ENCODE results near the gene ARCN1.

The ARCN1 gene

DNA sequence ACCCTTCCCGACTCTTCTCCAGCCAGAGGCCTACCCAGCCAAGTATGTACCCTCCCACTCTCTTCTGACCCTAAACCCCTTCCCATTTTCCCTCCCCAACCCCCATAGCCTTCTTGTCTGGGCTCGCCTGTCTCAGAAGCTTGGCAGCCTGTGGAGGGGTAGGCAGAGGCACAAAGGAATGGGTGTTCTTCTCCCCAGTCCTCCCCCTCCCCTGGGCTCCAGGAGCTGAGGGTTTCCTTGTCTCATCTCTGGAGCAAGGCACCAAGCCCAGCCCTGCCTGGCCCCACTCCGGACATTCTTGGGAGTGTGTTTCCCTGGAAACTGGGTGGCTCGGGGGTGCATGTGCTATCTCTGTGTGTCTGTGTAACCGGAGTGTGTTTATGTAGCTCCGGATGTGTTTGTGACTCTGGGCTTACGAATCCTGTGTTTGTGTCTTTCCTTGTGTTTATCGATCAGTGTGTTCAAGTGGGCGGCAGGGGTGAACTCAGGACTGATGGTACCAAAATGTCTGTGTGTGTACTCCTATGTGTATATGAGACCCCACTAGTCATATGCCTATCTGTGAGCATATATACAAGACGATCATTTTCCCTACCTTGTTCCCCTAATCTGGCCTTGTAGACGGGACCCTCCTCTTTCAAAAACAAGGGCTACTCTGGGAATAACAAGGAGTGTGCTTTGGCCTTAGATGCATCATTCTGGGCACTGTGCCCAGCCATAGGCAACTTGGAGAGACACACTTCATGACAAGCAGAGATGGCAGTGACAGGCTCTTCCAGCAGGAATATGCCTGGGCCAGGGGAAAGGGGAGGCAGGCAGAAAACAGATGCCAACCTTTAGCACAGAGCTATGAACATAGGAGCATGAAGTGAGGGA, 46.1 kb downstream of the ARCN1 start:
- intact Hi-C loops (cut with DNase I) = no loop called here
- DNase-seq = peak; percentile 67 to 95 (median 76)

DNA sequence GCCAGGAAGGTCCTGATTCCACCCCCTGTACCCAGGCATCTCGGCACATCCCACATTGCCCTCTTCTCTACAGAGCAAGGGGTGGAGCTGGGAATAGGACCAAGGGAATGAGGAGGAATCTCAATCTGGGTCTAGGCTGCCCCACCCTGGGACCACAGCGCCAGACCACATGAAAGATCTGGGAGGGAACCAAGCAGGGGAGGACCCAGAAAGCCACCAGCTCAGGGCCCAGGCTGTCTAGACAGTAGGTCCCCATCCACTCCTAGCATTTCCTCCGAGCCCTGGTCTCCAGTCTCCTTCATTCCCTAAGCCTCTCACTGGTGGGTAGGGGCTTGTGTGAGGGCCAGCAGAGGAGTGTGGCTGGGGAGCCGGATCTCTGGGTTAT, 46.8 kb downstream of the ARCN1 start:
- peak in 2 of 10 donors; percentile 62 to 67 for DNase-seq
- intact Hi-C loops (cut with DNase I) = no loop called here

DNA sequence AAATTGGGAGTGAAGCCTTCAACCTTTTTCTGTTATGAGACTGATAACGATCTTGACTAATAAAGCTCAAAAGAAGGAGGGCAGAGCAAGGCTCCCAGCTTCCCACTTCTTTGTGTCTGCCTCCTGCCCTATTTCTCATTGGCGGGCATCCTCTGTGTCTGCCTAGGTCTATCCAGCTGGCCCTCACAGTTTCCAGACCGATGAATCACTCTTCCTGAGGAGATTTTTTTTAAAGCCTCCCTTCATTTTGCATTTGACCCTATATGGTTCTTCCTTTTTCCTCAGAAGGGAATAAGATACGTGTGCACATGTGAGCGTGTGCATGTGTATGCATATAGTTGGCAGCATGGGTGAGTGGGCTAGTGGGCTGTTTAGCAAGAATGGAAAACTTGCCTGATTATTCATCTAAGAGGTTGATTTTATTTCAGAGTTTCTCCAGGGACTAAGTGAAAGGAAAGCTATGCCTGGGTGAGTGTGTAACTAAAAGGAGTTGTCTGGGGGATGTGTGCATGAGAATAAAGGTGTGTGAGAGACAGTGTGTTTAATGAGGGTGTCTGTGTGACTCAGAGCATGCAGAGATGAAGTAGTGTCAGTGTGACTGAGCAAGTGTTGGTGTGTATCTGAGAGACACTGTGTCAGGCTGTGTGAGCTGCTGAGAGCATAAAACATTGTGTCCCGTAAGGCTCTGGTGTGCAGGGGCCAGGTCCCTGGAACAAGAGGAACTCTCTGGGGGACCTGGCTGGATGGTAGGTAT, 47.4 kb downstream of the ARCN1 start:
- DNase-seq = peak in 3 of 10 donors; percentile 64 to 89 (median 87)
- intact Hi-C loops (cut with DNase I) = no loop called here

DNA sequence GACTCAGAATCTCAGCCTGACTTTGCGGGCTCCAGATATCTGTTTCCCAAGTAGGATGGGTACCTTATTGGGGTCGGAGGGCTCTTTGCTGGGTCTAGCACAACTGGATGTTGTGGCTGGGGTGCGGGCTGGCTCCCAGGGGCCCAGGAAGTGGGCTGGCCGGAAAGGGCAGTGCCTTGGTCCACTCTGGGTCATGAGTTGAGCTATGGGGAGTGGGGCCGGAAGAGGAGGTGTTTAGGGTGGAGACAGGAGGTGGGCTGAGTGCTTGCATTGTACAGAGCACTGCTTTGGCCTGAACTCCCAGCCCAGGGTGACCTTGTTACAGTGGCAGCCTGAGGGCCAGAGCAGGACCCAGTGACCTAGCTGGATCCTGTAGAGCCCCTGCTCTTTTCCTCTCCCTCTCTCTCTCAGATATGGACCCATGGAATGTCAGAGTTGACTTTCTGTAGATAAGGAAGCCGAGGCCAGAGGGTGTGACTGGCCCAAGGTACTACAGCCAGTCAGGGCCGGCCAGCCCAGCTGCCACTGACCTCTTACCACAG, 48.4 kb downstream of the ARCN1 start:
- intact Hi-C loops (cut with DNase I) = no loop called here
- no peak for DNase-seq

DNA sequence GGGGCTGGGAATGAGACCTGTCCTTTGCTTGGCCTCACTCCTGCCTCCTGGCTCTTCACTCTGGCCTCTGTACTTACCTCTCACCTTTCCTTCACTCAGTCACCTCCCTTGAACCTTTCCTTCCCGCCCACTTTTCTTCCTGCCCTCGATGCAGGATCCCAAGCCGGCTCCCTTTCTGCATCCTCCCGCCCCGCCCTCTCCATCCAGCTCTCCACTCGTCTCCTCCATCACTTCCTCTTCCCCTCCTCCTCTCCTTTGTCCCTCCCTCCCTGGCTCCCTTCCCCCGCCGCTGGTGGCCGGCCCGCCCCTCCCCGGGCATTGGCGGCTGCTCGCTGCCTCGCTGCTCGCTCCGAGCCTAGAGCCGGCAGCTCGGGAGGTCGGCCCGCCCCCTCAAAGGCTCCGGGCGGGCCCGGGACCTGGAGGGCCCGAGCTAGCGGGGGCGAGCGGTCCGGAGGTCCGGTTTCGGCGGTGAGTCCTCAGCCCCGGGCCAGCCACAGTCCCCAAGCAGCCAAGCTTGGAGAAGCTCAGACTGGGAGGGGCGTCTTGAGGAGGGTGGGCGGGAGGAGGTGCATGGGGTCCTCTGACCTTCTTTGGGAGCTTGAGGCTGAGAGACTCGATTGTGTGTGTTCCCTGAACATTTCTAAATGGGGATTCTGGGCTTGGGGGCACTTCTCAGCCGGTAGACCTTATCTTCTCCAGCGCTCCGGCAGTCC, 49.0 kb downstream of the ARCN1 start:
- intact Hi-C loops (cut with DNase I) = no loop called here
- peak; percentile 82 to 97 (median 88) for DNase-seq

DNA sequence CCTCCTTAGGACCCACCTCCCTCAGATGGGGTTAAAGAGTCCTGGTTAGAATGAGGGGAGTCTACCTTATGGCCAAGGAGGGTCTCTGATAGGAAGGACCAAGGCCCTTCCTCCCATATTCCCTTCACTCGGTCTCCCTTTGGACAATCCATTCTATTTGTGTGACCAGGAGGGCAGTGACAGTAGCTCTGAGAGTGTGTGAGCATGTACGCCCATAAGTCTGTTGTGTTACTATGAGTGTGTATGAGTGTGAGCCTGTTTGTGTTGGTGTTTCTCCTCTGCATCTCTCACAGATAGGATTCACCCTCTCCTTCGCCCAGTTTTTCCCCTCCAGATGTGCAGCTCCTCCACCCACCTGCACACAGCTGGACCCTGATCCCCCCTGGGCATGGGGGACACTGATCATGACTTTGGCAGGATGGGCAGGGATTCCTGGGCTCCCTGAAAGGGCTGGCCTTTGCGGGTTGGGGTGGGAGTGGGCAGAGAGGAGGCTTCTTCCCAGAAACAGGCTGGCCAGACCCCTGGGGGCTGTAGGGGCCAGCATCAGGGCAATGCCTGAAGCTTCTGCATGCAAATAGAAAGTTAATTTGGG, 49.7 kb downstream of the ARCN1 start:
- no peak for DNase-seq
- intact Hi-C loops (cut with DNase I) = no loop called here

DNA sequence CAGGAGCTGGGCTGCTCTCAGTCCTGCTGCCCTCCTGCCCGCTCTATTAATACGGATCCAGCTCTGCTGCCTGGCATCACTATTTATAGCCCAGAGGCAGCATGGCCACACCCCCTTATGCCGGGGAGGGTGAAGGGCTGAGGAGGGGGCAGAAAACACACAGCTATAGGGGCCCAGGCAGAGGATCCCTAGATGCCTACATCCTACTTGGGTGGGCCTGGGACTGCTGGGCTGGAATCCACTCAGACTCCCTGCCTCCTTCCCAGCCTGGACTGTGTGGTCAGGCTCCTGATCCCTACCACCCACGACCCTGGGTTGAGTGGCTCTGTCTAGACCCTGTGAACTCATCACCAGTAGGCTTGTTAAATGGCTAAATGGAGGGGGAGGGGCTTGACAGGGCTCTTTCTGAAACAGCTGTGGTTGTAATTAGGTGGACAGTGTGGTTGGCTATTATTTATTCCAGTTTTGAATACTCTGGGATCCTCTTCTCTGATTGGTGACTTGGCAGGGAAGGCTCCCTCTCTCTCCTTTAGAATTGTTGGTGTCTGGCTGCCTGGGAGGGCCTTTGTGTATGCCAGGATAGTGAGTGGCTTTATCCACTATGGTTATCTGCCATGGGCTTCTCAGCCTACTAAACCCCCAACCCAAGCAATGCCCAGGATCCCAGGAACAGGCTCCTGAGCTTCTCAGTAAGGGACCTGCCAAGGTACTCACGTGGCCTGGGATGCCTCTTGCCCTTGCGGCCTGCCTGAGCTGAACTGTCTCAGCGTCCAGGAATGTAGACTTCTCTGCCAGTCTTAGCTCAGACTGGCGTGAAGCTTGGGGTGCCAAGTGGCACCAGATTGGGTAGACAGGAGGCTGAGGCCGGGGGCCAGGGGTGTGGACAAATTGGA, 50.4 kb downstream of the ARCN1 start:
- DNase-seq = peak in 6 of 10 donors; percentile 39 to 92 (median 50)
- intact Hi-C loops (cut with DNase I) = no loop called here

DNA sequence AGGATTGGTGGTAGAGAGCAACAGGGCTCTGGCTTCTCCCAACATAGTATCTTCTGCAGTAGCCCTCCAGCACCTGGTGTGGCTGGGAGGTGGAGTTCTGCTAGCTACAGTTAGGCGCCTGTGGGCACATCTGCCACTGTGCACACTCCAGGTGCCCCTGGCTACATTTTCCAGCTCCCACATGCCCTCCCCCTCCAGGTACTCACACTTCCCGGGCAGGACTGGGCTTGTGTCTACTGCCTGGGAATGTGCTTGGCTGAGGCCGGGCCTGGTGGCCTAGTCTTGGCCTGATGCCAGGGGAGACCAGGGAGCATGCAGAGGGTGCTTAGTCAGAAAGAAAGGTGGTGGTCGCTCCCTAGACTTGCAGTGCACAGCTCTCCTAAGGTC, 51.1 kb downstream of the ARCN1 start:
- intact Hi-C loops (cut with DNase I) = no loop called here
- DNase-seq = peak in 1 of 10 donors; percentile 87

DNA sequence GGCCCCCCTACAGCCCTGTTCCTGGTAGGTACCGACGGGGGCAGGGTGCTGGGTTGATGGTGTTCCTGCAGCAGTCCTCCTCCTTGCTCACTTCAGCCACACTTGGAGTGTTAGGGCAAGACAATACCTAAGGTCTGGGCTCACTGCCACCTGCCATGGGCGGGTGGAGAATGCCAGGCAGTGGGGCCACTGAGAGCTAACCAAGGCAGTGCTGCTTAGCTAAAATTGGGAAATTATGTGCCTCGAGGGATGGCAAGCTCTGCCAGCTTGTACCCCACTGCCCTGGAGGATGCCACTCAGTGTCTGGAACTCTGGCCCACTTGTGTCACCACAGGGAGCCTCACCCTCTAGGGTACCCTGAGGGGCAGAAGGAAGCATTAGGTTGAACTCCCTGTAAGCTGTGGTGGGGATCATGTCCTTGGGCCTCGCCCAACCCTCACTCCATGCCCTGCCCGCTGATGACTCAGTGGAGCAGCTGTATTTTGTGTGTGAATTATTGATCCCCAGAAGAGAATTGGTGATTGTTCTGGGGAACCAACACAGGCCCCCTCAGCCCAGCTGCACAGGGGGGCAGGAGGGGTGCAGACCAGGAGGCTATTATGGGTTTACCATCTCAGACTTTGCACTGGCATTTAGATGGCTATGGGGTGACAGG, 53.0 kb downstream of the ARCN1 start:
- DNase-seq = peak in 4 of 10 donors; percentile 38 to 93 (median 68)
- intact Hi-C loops (cut with DNase I) = no loop called here

DNA sequence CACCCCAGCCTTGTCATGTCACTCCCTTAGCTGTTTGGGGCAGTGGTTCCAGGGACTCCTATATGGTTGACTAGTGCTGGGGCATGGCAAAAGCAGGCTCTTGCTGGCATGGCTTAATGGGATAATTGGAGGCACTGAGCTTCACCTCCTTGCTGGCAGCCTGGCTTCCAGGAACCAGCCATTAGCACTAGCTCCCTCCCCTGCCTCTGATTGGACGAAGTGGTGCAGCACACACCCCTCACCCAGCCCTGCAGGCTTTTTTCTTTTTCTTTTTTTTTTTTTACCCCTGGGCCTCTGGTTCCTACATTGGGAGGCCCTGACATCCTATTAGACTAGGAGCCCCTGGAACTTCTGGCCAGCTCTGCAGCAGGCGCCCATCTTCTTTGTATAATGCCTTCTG, 53.8 kb downstream of the ARCN1 start:
- DNase-seq = peak in 2 of 10 donors; percentile 19 to 61

DNA sequence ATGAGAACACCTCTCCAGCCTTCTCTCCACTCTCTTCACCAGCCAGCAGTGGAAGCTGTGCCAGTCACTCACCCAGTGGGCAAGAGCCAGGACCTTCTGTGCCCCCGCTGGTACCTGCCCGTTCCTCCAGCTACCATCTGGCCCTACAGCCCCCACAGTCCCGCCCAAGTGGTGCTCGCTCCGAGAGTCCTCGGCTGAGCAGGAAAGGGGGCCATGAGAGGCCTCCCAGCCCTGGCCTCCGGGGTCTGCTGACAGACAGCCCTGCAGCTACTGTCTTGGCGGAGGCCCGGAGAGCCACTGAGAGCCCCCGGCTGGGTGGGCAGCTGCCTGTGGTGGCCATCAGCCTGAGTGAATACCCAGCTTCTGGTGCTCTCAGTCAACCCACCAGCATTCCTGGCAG, 55.4 kb downstream of the ARCN1 start:
- intact Hi-C loops (cut with DNase I) = no loop called here
- peak in 1 of 10 donors; percentile 77 for DNase-seq

More for the DNA sequence above, 53.8 kb downstream of the ARCN1 start:
- intact Hi-C loops (cut with DNase I) = no loop called here

DNA sequence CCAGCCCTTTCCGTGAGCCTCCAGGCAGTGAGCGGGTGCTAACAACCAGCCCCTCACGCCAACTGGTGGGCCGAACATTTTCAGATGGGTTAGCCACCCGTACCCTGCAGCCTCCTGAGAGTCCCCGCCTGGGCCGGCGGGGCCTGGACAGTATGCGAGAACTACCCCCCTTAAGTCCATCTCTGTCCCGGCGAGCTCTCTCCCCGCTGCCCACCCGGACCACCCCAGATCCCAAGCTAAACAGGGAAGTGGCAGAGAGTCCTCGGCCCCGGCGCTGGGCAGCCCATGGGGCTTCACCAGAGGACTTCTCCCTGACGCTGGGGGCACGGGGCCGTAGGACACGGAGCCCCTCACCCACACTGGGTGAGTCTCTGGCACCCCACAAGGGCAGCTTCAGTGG, 55.8 kb downstream of the ARCN1 start:
- intact Hi-C loops (cut with DNase I) = no loop called here
- DNase-seq = peak in 2 of 10 donors; percentile 65 to 67

DNA sequence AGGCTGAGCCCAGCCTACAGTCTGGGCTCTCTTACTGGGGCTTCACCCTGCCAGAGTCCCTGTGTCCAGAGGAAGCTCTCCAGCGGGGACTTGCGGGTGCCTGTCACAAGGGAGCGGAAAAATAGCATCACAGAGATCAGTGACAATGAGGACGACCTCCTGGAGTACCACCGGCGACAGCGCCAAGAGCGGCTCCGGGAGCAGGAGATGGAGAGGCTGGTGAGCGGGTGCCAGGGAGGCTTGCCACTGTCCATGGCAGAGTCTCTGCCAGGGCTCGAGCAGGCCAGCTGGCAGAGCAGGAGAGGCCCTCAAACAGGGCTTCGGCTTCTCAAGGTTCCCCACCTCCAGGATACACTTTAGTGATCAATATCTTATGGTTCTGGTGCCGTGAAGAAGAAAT, 56.2 kb downstream of the ARCN1 start:
- intact Hi-C loops (cut with DNase I) = no loop called here
- peak in 4 of 10 donors; percentile 28 to 91 (median 76) for DNase-seq

DNA sequence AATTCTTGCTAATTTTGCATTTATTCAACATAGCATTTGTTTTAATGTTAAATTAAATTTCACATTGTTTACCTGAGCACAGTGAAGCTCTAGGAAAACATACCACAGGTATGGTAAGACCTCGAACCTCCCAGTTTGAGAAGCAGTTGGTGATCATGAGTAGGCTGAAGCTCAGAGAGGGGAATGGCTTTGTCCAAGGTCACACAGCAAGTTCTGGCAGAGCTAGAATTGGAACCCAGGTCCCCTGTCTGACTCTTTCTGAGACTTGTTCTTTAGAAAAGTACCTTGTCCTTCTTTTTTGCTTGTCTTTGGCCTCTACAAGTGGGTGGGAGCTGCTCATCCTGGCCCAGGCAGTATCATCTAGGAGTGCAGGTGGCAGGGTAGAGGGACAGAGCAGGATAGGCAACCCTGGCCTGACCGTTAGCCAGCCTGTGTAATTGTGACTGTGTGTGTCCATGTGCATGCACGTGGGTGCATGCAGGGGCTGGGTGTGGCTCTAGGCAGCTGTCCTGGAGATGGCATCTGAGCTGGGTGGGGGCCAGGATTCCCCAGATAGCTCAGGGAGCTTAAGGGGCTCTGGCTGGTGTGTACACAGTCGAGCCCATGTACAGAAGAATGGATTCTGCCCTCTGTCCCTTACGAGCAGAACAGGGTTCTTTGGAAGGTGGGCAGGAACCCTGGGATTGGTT, 56.8 kb downstream of the ARCN1 start:
- intact Hi-C loops (cut with DNase I) = no loop called here
- DNase-seq = peak in 1 of 10 donors; percentile 59

DNA sequence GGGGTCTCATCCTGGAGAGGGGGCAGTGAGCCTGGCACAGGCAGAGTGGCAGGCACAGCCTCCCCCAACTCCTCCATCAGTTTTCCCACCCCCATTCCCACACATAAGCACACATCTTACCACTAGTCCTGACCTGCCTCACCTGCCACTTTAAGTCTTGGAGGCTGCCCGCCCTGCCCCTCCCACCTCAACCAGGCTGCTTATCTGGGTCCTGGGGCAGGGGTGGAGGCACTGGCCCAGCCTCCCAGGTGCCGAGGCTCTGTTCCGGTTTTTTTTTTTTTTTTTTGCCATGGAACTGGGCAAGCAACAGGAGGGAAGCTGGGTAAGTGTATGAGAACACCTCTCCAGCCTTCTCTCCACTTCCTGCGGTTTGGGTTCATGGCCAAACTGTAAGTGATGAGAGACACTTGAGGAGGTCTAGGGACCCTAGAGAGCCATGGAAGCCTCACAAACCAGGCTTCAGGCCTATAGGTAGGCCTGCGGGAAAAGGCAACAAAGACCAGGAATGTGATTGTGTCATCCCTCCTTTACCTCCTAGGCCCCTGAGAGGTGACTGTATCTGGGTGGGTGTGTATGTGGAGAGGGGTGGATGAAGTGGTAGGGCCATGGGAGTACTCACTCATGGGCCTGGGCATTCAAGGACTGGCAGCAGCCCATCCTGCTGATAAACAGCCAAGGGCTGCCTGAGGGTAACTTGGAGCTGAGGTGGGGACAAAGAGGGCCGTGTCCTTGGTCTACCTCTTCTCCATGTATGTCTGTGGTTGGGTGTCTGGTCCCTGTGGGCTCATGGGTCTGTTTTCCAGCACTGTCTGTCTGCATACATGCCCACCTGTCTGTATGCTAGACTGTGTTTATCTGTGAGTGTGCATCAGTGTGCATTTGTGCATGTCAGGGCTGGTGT, 57.8 kb downstream of the ARCN1 start:
- intact Hi-C loops (cut with DNase I) = no loop called here
- peak in 2 of 10 donors; percentile 1 to 55 for DNase-seq

DNA sequence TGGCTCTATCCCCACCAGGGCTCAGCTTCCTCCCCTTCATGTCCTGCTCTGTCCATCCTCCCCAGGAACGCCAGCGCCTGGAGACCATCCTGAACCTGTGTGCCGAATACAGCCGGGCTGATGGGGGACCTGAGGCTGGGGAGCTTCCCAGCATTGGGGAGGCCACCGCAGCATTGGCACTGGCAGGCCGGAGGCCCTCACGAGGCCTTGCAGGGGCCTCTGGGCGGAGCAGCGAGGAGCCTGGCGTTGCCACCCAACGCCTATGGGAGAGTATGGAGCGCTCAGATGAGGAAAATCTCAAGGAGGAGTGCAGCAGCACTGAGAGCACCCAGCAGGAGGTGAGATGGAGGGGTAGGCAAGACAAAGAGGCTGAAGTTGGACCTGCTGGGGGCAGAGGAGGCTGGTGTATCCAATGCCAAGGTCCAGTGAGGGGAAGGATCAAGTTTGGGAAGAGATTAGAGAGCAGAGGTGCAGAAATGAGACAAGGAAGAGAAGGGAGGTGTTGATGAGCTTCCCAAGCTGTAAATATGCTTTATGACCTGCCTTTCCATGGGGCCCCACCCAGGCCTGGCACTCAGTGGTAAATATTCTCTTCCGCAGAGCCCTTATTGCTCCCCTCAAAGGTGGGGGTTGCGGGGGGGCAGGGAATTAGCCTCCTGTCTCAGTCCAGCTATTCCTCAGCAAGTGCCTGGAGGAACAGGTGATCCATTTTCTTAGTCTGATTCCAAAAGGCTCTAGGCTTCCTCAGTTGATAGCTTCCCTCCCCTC, 59.1 kb downstream of the ARCN1 start:
- peak in 2 of 10 donors; percentile 54 to 70 for DNase-seq
- intact Hi-C loops (cut with DNase I) = no loop called here
